Activated CD8-positive, alpha-beta memory T cell treated with anti-CD3 and anti-CD28 coated beads for 36 hours (primary cell): ENCODE results near the gene TH. TPM values are rescaled to one million over a fixed set of nuclear protein-coding genes. Genes with fewer than 3 reads are reported as not detected.

ENCODE experiments used
- CTCF ChIA-PET: fragments of 350-600 bp; sonication (Branson Sonifier 250); formaldehyde crosslinking; loops from one replicate; lab custom pipeline; 2021; ENCODE audit warnings: antibody characterized with exemption; lab: Charles Lee
- POLR2A ChIA-PET: fragments of 350-600 bp; sonication (Branson Sonifier 250); formaldehyde crosslinking; loops from one replicate; lab custom pipeline; 2021; ENCODE audit warnings: antibody characterized with exemption; lab: Charles Lee
- total RNA-seq, 2 experiments: library from RNA; stranded (reverse); gene quantifications; one replicate each; pipeline ENCODE4 v1.2.3, GENCODE V29; 2021

TH gene
- total RNA-seq, 2 experiments from 2014 or later = not detected

- ChIA-PET POLR2A (no interaction called here), CTCF (interaction anchor here (1.0 to 1.1 kb wide), 2 partner anchors 12 to 26 kb away, joined by 3 read pairs; no protein-coding TSS in a partner anchor)
These were observed 2.6 kb downstream of the TH start for GRCh38 chr11:2169005-2169378.

- CTCF ChIA-PET = interaction anchor here (1.0 kb wide), 1 partner anchor 26 kb away, joined by 3 read pairs; no protein-coding TSS in a partner anchor
- POLR2A ChIA-PET = no interaction called here
These were observed 3.2 kb downstream of the TH start for GRCh38 chr11:2168286-2169004.

- ChIA-PET CTCF (interaction anchor here (0.9 to 1.2 kb wide), 2 partner anchors 26 to 254 kb away, joined by 3 read pairs; no protein-coding TSS in a partner anchor), POLR2A (no interaction called here)
These were observed 4.2 kb downstream of the TH start for GRCh38 chr11:2167141-2168045.

- CTCF ChIA-PET = interaction anchor here (0.8 to 1.5 kb wide), 5 partner anchors 10 to 254 kb away, joined by 3 to 5 read pairs (median 3); no protein-coding TSS in a partner anchor
- POLR2A ChIA-PET = no interaction called here
These were observed 5.3 kb downstream of the TH start for GRCh38 chr11:2166091-2166851.

GRCh38 chr11:2165571-2165970, 6.0 kb downstream of the TH start:
- ChIA-PET CTCF (interaction anchor here (0.6 to 1.5 kb wide), 4 partner anchors 9 to 254 kb away, joined by 3 read pairs; no protein-coding TSS in a partner anchor), POLR2A (no interaction called here)

- ChIA-PET POLR2A (no interaction called here), CTCF (interaction anchor here (0.6 to 2.4 kb wide), 7 partner anchors 9 to 304 kb away, joined by 3 to 11 read pairs (median 3); no protein-coding TSS in a partner anchor)
These were observed 6.6 kb downstream of the TH start for GRCh38 chr11:2164861-2165555.

GRCh38 chr11:2164081-2164480, 7.5 kb downstream of the TH start:
- ChIA-PET CTCF (interaction anchor here (1.2 to 2.4 kb wide), 4 partner anchors 13 to 332 kb away, joined by 3 to 11 read pairs (median 4); no protein-coding TSS in a partner anchor), POLR2A (no interaction called here)

GRCh38 chr11:2163428-2163978, 8.1 kb downstream of the TH start:
- CTCF ChIA-PET = interaction anchor here (1.2 to 2.4 kb wide), 4 partner anchors 12 to 331 kb away, joined by 3 to 11 read pairs (median 4); no protein-coding TSS in a partner anchor
- POLR2A ChIA-PET = no interaction called here

- ChIA-PET POLR2A (no interaction called here), CTCF (interaction anchor here (0.6 to 1.2 kb wide), 2 partner anchors 9 to 797 kb away, joined by 3 read pairs; no protein-coding TSS in a partner anchor)
These were observed 10.8 kb downstream of the TH start, which contains the start of gene INS for GRCh38 chr11:2160736-2161259. INS (minus strand) TSS chr11:2161209; CDS start chr11:2160971, 238 bp downstream.

- CTCF ChIA-PET = interaction anchor here (0.9 kb wide), 1 partner anchor 323 kb away, joined by 3 read pairs; no protein-coding TSS in a partner anchor
- POLR2A ChIA-PET = no interaction called here
These were observed 11.8 kb downstream of the TH start for GRCh38 chr11:2159536-2160413.

- POLR2A ChIA-PET = no interaction called here
- CTCF ChIA-PET = interaction anchor here (0.9 kb wide), 1 partner anchor 323 kb away, joined by 3 read pairs; no protein-coding TSS in a partner anchor
These were observed 12.6 kb downstream of the TH start for GRCh38 chr11:2158966-2159365.

GRCh38 chr11:2158296-2158737, 13.3 kb downstream of the TH start:
- CTCF ChIA-PET = interaction anchor here (3.0 to 16.3 kb wide), 2 partner anchors 125 to 505 kb away, joined by 18 to 444 read pairs; no protein-coding TSS in a partner anchor

GRCh38 chr11:2157294-2158040, 14.1 kb downstream of the TH start:
- POLR2A ChIA-PET = no interaction called here
- CTCF ChIA-PET = interaction anchor here (1.7 to 16.3 kb wide), 5 partner anchors 12 to 507 kb away, joined by 3 to 444 read pairs (median 11); no protein-coding TSS in a partner anchor

More at GRCh38 chr11:2158296-2158737, 13.3 kb downstream of the TH start:
- POLR2A ChIA-PET = no interaction called here

GRCh38 chr11:2156416-2157182, 15.0 kb downstream of the TH start:
- POLR2A ChIA-PET = no interaction called here
- CTCF ChIA-PET = interaction anchor here (0.6 to 16.3 kb wide), 13 partner anchors 9 to 506 kb away, joined by 3 to 444 read pairs (median 5); no protein-coding TSS in a partner anchor

- POLR2A ChIA-PET = no interaction called here
- CTCF ChIA-PET = interaction anchor here (1.3 to 16.3 kb wide), 8 partner anchors 8 to 505 kb away, joined by 3 to 444 read pairs (median 10); no protein-coding TSS in a partner anchor
These were observed 16.1 kb downstream of the TH start for GRCh38 chr11:2155511-2155910.
